PC-9 (cell line): ENCODE measurements around the gene TRIM37. TPM values are rescaled to one million over a fixed set of nuclear protein-coding genes. Genes with fewer than 3 reads are reported as not detected.

Experiments used
- BruUV-seq: library from RNA; stranded (reverse); fragments of 400-500 nt; replicated peaks from 2 replicates; lab custom pipeline; 2021; lab: Mats Ljungman, UMichigan
- CTCF ChIA-PET: fragments of 300-600 bp; sonication (Branson Sonifier 250); formaldehyde crosslinking; loops from one replicate; lab custom pipeline; 2022; ENCODE audit warnings: antibody characterized with exemption; lab: Charles Lee
- POLR2A ChIA-PET: fragments of 300-600 bp; sonication (Branson Sonifier 250); formaldehyde crosslinking; loops from one replicate; lab custom pipeline; 2022; ENCODE audit warnings: antibody characterized with exemption; ENCODE audit not compliant: unreplicated experiment; lab: Charles Lee
- DNase-seq, 2 experiments: peaks; one replicate each; pipeline versions ENCODE4 v3.0.0 to v3.0.0-alpha.2; 2015 to 2022; ENCODE audit warnings: mixed read lengths in 1 of 2
- H2AFZ ChIP-seq: fragments of 200-600 bp; sonication (generic); 2 replicates; pipeline ENCODE4 v1.8.1; 2017; ENCODE audit warnings: antibody characterized with exemption
- H3F3A ChIP-seq: fragments of 200-600 bp; sonication (generic); 2 replicates; pipeline ENCODE4 v1.8.1; 2017; ENCODE audit warnings: antibody characterized with exemption, mild to moderate bottlenecking, low read depth; ENCODE audit not compliant: insufficient read depth
- H3K27ac ChIP-seq: fragments of 200-600 bp; sonication (generic); 2 replicates; pipeline ENCODE4 v1.6.1; 2016; ENCODE audit warnings: mixed run types
- H3K27me3 ChIP-seq: fragments of 200-600 bp; sonication (generic); 2 replicates; pipeline ENCODE4 v1.6.1; 2016; ENCODE audit warnings: low read depth, mixed run types; ENCODE audit not compliant: insufficient read depth
- H3K36me3 ChIP-seq: fragments of 200-600 bp; sonication (generic); 2 replicates; pipeline ENCODE4 v1.6.1; 2016; ENCODE audit warnings: low read depth, mixed run types
- H3K4me1 ChIP-seq: fragments of 200-600 bp; sonication (generic); replicated peaks from 2 replicates; pipeline ENCODE4 v1.6.1; 2016; ENCODE audit warnings: mixed run types; ENCODE audit not compliant: insufficient read depth
- H3K4me2 ChIP-seq: fragments of 200-600 bp; sonication (generic); 2 replicates; pipeline ENCODE4 v1.6.1; 2017; ENCODE audit warnings: mixed run types
- H3K4me3 ChIP-seq: fragments of 200-600 bp; sonication (generic); 2 replicates; pipeline ENCODE4 v1.6.1; 2016; ENCODE audit warnings: mixed run types
- H3K79me2 ChIP-seq: fragments of 200-600 bp; sonication (generic); 2 replicates; pipeline ENCODE4 v1.6.1; 2017; ENCODE audit warnings: low read depth, mixed run types
- H3K9me2 ChIP-seq: fragments of 200-600 bp; sonication (generic); 2 replicates; pipeline ENCODE4 v1.8.1; 2017; ENCODE audit warnings: mild to moderate bottlenecking; ENCODE audit not compliant: insufficient read depth
- H3K9me3 ChIP-seq: fragments of 200-600 bp; sonication (generic); 2 replicates; pipeline ENCODE4 v1.8.1; 2016; ENCODE audit warnings: low read depth; ENCODE audit not compliant: insufficient read depth
- H4K20me1 ChIP-seq: fragments of 200-600 bp; sonication (generic); 2 replicates; pipeline ENCODE4 v1.8.1; 2017; ENCODE audit not compliant: insufficient read depth
- CTCF ChIP-seq: fragments of 200-600 bp; sonication (generic); conservative IDR thresholded peaks from 2 replicates; pipeline ENCODE4 v1.6.1; 2017; ENCODE audit warnings: mixed run types, antibody characterized with exemption, mild to moderate bottlenecking, moderate library complexity
- EZH2 ChIP-seq: fragments of 200-600 bp; sonication (generic); IDR thresholded peaks from 2 replicates; pipeline ENCODE4 v1.8.0; 2017; ENCODE audit warnings: antibody characterized with exemption, low read depth
- intact Hi-C: fragments of 100-400 bp; cut with micrococcal nuclease; formaldehyde crosslinking; loops from one replicate; pipeline ENCODE4 v1.10.0; 2022; ENCODE audit not compliant: unreplicated experiment
- total RNA-seq: library from RNA; stranded (reverse); gene quantifications from 2 replicates; pipeline ENCODE4 v1.2.3, GENCODE V29; 2021

Gene TRIM37
- total RNA-seq, 1 experiment from 2014 or later = 24.6 TPM

DNA sequence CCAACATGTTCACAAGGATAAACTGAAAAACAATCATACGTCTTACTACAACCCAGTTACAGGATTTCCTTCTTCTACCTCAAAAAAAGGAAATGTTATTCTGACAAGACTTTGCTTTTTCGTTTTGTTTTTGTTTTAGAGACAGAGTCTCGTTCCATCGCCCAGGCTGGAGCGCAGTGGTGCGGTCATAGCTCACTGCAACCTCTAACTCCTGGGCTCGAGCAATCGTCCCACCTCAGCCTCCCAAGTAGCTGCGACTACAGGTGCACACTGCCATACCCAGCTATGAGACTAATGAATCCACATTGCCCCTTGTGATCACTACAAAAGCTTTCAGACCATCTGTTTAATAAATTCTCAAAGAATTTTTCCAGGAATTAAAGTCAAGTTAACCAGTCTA, 8.8 kb upstream of the TRIM37 start:
- CTCF ChIA-PET = no interaction called here
- no peak overlapping the region for H3K4me3 ChIP-seq
- no peak overlapping the region for H3K4me2 ChIP-seq
- no peak overlapping the region for H3K27ac ChIP-seq
- no peaks in the 10 kb centered on the region for H3K9me2 ChIP-seq
- H4K20me1 ChIP-seq = no peaks in the 10 kb centered on the region; the same call in 1 of the 2 replicates
- intact Hi-C loops = no loop called here
- H3K36me3 ChIP-seq = peaks cover 10% of the 10 kb centered on the region
- TF ChIP-seq EZH2 (no peak), CTCF (no peak)
- no peak overlapping the region for H2AFZ ChIP-seq
- H3F3A ChIP-seq = no peaks in the 10 kb centered on the region; the same call in 1 of the 2 replicates
- no peaks in the 10 kb centered on the region; the same call in 1 of the 2 replicates for H3K9me3 ChIP-seq
- POLR2A ChIA-PET = interaction anchor here (0.7 kb wide), 1 partner anchor 585 kb away, joined by 9 read pairs; no protein-coding TSS in a partner anchor
- no peaks in the 10 kb centered on the region for H3K79me2 ChIP-seq
- H3K4me1 ChIP-seq = no peaks in the 10 kb centered on the region
- H3K27me3 ChIP-seq = no peaks in the 10 kb centered on the region
- DNase-seq = no peak
- no TSS peak for BruUV-seq

DNA sequence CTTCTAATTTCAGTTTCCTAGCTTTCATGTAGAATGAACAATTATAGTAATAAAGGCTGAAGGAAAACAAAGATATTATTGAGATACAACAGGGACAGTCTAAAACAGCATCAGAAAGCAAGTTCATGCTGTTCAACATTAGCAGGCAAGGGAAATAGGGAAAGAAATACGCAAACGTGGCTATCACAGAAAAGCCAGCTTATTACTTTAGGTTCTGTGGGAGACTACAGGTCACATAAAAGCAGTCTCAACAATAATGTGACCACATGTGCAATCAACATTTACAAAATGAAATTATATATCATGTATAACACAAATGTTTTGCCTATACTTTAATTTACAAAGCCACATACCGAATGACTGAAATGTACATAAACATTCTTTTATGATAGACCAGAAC, 4.9 kb upstream of the TRIM37 start:
- Histone ChIP-seq H3K4me1 (peaks cover 11% of the 10 kb centered on the region; the same call in 1 of the 2 replicates), H4K20me1 (no peaks in the 10 kb centered on the region), H3K4me2 (no peak overlapping the region), H3K36me3 (peaks cover 7% of the 10 kb centered on the region; the same call in 1 of the 2 replicates), H3F3A (peaks cover 7% of the 10 kb centered on the region; the same call in 1 of the 2 replicates), H3K9me2 (no peaks in the 10 kb centered on the region), H3K27ac (no peak overlapping the region), H3K9me3 (no peaks in the 10 kb centered on the region; the same call in 1 of the 2 replicates), H3K79me2 (0 out of 2 replicates have a peak, but pooled peaks cover 11% of the 10 kb centered on the region), H2AFZ (no peak overlapping the region), H3K27me3 (no peaks in the 10 kb centered on the region), H3K4me3 (no peak overlapping the region)
- DNase-seq = no peak
- POLR2A ChIA-PET = no interaction called here
- CTCF ChIA-PET = interaction anchor here (0.6 kb wide), 1 partner anchor 456 kb away, joined by 4 read pairs; no protein-coding TSS in a partner anchor
- no peak for TF ChIP-seq EZH2
- no peak for TF ChIP-seq CTCF
- intact Hi-C loops = no loop called here
- BruUV-seq = no TSS peak

GRCh38 chr17:59110973-59111372, 4.3 kb upstream of the TRIM37 start:
- BruUV-seq = no TSS peak
- intact Hi-C loops = no loop called here
- CTCF ChIA-PET = interaction anchor here (0.6 kb wide), 1 partner anchor 1042 kb away, joined by 5 read pairs; no protein-coding TSS in a partner anchor

More at GRCh38 chr17:59110973-59111372, 4.3 kb upstream of the TRIM37 start:
- Histone ChIP-seq H3K27ac (no peak overlapping the region), H3F3A (peaks cover 13% of the 10 kb centered on the region; the same call in 1 of the 2 replicates), H3K9me2 (no peaks in the 10 kb centered on the region), H3K9me3 (no peaks in the 10 kb centered on the region; the same call in 1 of the 2 replicates), H3K4me2 (no peak overlapping the region), H3K4me1 (peaks cover 11% of the 10 kb centered on the region; the same call in 1 of the 2 replicates), H2AFZ (no peak overlapping the region), H3K79me2 (peaks cover 14% of the 10 kb centered on the region), H3K27me3 (no peaks in the 10 kb centered on the region), H3K4me3 (no peak overlapping the region), H3K36me3 (peaks cover 7% of the 10 kb centered on the region; the same call in 1 of the 2 replicates), H4K20me1 (no peaks in the 10 kb centered on the region)
- POLR2A ChIA-PET = no interaction called here
- no peak for TF ChIP-seq CTCF
- no peak for TF ChIP-seq EZH2
- DNase-seq = no peak
